Thoracic aorta (tissue), 2 donors: ENCODE results near the gene XRN1. TPM values are rescaled to one million over a fixed set of nuclear protein-coding genes. Genes with fewer than 3 reads are reported as not detected.

Source experiments
- ATAC-seq: fragments of 150-250 bp; one replicate; pipeline ENCODE4 v1.8.0; 2017; ENCODE audit warnings: low read depth; ENCODE audit not compliant: insufficient number of reproducible peaks, low FRiP score
- DNase-seq: peaks from one replicate; pipeline ENCODE4 v3.0.0-alpha.2; 2020; ENCODE audit warnings: low spot score
- H3K27ac ChIP-seq, 2 donors: fragments of 200-600 bp; sonication (generic); 1 replicate in 1 of 2; 2 replicates in 1 of 2; pipeline ENCODE4 v1.5.1; 2016; ENCODE audit warnings: mild to moderate bottlenecking in 2 of 2, moderate library complexity in 2 of 2
- H3K27me3 ChIP-seq: fragments of 200-600 bp; sonication (generic); replicated peaks from 2 replicates; pipeline ENCODE4 v1.6.0; 2016; ENCODE audit warnings: mild to moderate bottlenecking; ENCODE audit not compliant: insufficient read depth
- H3K36me3 ChIP-seq: fragments of 200-600 bp; sonication (generic); one replicate; pipeline ENCODE4 v1.5.1; 2016
- H3K4me1 ChIP-seq, 2 donors: fragments of 200-600 bp; sonication (generic); 1 replicate in 1 of 2; 2 replicates in 1 of 2; pipeline versions ENCODE4 v1.5.1 to v1.6.0; 2016; ENCODE audit warnings: low read depth in 2 of 2, mild to moderate bottlenecking in 1 of 2; ENCODE audit not compliant: control insufficient read depth in 1 of 2
- H3K4me3 ChIP-seq: fragments of 200-600 bp; sonication (generic); 2 replicates; pipeline ENCODE4 v1.5.1; 2016; ENCODE audit warnings: mild to moderate bottlenecking
- H3K9me3 ChIP-seq: fragments of 200-600 bp; sonication (generic); 2 replicates; pipeline ENCODE4 v1.5.1; 2016
- total RNA-seq, 2 donors: library from RNA; depleted of rRNA; stranded (reverse); fragments of >200 nt; gene quantifications; one replicate each; pipeline versions ENCODE4 v1.1.0 to v1.2.3, GENCODE V29; 2016
- TF ChIP-seq, protein P1 (sequence below): fragments of 200-600 bp; sonication (generic); IDR thresholded peaks from one replicate; pipeline ENCODE4 v1.5.1; 2019; ENCODE audit warnings: antibody characterized with exemption

XRN1 gene
- total RNA-seq, 2 donors from 2014 or later = 29.0 to 66.9 TPM

DNA sequence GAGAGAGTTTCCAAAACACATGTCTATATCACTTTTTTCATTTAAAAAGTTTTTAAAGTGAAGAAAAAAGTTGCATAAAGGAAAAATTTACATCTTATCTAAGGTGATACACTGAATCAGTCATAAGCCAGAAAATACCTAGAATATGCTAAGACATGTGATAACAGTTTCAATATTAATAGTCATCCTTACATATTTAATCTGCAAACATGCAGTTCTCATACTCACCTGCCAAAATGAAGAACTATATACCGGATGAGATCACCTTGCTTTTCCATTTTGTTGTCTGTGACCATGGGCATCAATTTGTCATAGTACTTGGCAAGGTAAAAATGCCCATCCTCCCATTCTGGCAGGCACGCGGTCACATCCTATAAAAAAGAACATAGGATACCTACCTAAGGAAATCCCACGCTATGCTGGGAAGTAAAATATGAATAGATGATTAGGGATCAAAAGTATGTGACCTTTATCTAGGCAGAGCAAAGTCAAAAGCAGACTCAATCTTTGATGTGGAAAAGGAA, 37.1 kb upstream of the XRN1 start:
- H3K9me3 ChIP-seq = peaks cover 6% of the 10 kb centered on the region
- H3K27me3 ChIP-seq = no peaks in the 10 kb centered on the region
- DNase-seq = no peak
- no peaks in the 10 kb centered on the region for H3K4me1 ChIP-seq
- no peak overlapping the region for H3K27ac ChIP-seq
- no peak for ATAC-seq
- TF ChIP-seq, protein P1, sequence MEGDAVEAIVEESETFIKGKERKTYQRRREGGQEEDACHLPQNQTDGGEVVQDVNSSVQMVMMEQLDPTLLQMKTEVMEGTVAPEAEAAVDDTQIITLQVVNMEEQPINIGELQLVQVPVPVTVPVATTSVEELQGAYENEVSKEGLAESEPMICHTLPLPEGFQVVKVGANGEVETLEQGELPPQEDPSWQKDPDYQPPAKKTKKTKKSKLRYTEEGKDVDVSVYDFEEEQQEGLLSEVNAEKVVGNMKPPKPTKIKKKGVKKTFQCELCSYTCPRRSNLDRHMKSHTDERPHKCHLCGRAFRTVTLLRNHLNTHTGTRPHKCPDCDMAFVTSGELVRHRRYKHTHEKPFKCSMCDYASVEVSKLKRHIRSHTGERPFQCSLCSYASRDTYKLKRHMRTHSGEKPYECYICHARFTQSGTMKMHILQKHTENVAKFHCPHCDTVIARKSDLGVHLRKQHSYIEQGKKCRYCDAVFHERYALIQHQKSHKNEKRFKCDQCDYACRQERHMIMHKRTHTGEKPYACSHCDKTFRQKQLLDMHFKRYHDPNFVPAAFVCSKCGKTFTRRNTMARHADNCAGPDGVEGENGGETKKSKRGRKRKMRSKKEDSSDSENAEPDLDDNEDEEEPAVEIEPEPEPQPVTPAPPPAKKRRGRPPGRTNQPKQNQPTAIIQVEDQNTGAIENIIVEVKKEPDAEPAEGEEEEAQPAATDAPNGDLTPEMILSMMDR = no peak
- no peak overlapping the region for H3K4me3 ChIP-seq
- H3K36me3 ChIP-seq = peaks cover 31% of the 10 kb centered on the region

- DNase-seq = no peak
- H3K27ac ChIP-seq = no peak overlapping the region
These were observed 33.4 kb upstream of the XRN1 start for GRCh38 chr3:142481196-142481595.

GRCh38 chr3:142470826-142471225, 23.0 kb upstream of the XRN1 start:
- DNase-seq = no peak
- TF ChIP-seq, protein P1 = no peak
- Histone ChIP-seq H3K36me3 (peaks cover 3% of the 10 kb centered on the region), H3K27ac (no peak overlapping the region), H3K4me3 (no peak overlapping the region), H3K4me1 (no peaks in the 10 kb centered on the region), H3K27me3 (no peaks in the 10 kb centered on the region), H3K9me3 (no peaks in the 10 kb centered on the region)
- ATAC-seq = no peak

More at GRCh38 chr3:142481196-142481595, 33.4 kb upstream of the XRN1 start:
- Histone ChIP-seq H3K9me3 (peaks cover 6% of the 10 kb centered on the region), H3K4me3 (no peak overlapping the region), H3K36me3 (peaks cover 26% of the 10 kb centered on the region), H3K4me1 (no peaks in the 10 kb centered on the region), H3K27me3 (no peaks in the 10 kb centered on the region)
- no peak for ATAC-seq
- TF ChIP-seq, protein P1 = no peak

DNA sequence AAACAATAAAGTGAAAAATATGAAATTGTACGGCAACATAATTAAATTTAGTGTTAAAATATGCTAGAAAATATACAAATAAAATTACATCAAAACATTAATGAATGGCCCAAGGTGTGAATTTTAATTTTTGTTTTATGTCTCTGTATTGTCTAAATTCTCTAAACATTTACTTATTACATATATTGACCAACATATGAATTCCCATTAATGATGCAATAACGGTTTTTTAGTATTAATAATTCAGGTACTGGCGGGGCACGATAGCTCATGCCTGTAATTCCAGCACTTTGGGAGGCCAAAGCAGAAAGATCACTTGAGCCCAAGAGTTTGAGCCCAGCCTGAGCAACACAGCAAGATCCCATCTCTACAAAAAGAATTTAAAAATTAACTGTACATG, 20.6 kb upstream of the XRN1 start:
- TF ChIP-seq, protein P1 = no peak
- DNase-seq = no peak
- Histone ChIP-seq H3K36me3 (peaks cover 3% of the 10 kb centered on the region), H3K4me1 (no peaks in the 10 kb centered on the region), H3K27ac (no peak overlapping the region), H3K9me3 (no peaks in the 10 kb centered on the region), H3K4me3 (no peak overlapping the region), H3K27me3 (no peaks in the 10 kb centered on the region)
- no peak for ATAC-seq

DNA sequence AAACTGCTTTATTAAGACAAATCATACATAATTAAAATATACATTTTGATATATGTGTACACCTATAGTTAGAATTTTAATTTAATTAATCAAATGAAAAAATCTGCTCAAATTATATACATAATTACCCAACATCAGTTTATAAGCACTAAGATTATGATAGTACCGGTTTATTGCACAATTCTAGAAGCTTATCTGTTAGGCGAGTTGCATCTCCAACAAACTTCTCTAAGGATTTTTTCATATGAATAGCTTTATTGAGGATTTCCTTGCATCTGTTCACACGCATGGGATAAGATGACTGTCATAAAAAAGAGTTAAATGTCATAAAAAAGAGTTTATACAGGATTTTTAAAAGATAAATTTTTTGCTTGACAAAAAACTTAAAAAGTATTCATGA, 19.9 kb upstream of the XRN1 start:
- TF ChIP-seq, protein P1 = no peak
- Histone ChIP-seq H3K4me3 (no peak overlapping the region), H3K4me1 (no peaks in the 10 kb centered on the region), H3K9me3 (no peaks in the 10 kb centered on the region), H3K27ac (no peak overlapping the region), H3K27me3 (no peaks in the 10 kb centered on the region), H3K36me3 (peaks cover 3% of the 10 kb centered on the region)
- ATAC-seq = no peak
- no peak for DNase-seq
